ENCODE results near the gene NTNG2.

NTNG2 gene

DNA sequence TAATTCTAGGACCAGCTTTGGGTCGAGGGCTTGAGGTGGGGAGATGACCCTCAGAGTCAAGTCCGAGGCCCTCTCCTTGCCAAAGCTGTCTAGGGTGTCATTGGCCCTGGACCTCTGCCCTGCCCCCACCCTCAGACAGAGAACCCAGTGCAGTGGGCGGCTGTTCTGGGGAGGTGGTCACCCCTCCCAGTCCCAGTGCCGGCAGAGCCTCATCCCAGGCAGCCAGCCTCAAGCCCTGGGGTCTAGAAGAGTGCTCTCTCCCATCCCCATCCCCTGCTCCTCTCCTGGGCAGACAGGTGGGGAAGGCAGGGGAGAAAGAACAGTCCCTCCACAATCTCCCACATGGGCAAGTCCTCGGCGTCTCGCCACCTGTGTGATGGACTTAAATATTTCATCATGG is 7.0 kb downstream of the NTNG2 start:
- no peak overlapping the region for H2AFZ ChIP-seq (ENCODE audit: low read length)
- peaks cover 4 to 60% (median 24%) of the 10 kb centered on the region in 3 experiments for H3K27me3 ChIP-seq (ENCODE audit: control insufficient read depth in 3 of 3, insufficient read depth in 3 of 3, low read depth in 1 of 3, low read length in 3 of 3)
- no peak overlapping the region for H3K4me3 ChIP-seq (ENCODE audit: low read length in 2 of 2)
- H3K23ac ChIP-seq (ENCODE audit: low read depth, low read length, poor library complexity), result no peak overlapping the region
- H3K4ac ChIP-seq (ENCODE audit: low read length), result no peak overlapping the region
- no peak overlapping the region for H3K18ac ChIP-seq (ENCODE audit: low read length)
- peaks cover 2% of the 10 kb centered on the region for H3K79me1 ChIP-seq (ENCODE audit: low read depth, low read length)
- no peak overlapping the region for H2BK12ac ChIP-seq (ENCODE audit: low read length)
- H2BK5ac ChIP-seq (ENCODE audit: low read length), result peak overlapping the region; percentile 21
- no peak overlapping the region for H2BK15ac ChIP-seq (ENCODE audit: low read length)
- H4K8ac ChIP-seq (ENCODE audit: low read depth, low read length), result no peak overlapping the region
- no peak overlapping the region for H3K14ac ChIP-seq (ENCODE audit: low read length)
- no peaks in the 10 kb centered on the region for H3K9me3 ChIP-seq (replicated peaks in 1 of 2; ENCODE audit: control insufficient read depth in 2 of 2, insufficient read depth in 1 of 2, low read depth in 1 of 2, low read length in 2 of 2)
- no peak overlapping the region for H2BK120ac ChIP-seq (ENCODE audit: low read depth, low read length)
- no peak overlapping the region for H3K27ac ChIP-seq (replicated peaks; ENCODE audit: low read length)
- H3K4me2 ChIP-seq (ENCODE audit: insufficient read depth, low read length, poor library complexity, severe bottlenecking), result no peak overlapping the region
- DNase-seq (ENCODE audit: low spot score), result no peak
- peaks cover under 1 to 6% of the 10 kb centered on the region in 2 donors for H3K4me1 ChIP-seq (ENCODE audit: control insufficient read depth in 2 of 2, insufficient read depth in 1 of 2, low read depth in 1 of 2, low read length in 2 of 2)
- peak overlapping the region; percentile 45 for H2AK5ac ChIP-seq (ENCODE audit: low read depth, low read length)
- H3K9ac ChIP-seq (ENCODE audit: low read depth, low read length, poor library complexity), result no peak overlapping the region
- H3K36me3 ChIP-seq (replicated peaks in 1 of 2; ENCODE audit: control insufficient read depth in 2 of 2, insufficient read depth in 2 of 2, low read length in 2 of 2), result peaks cover 0 to 1% of the 10 kb centered on the region in 2 donors
- no CpG with 5 or more reads among the region's 7 CpGs for WGBS, 2 donors (ENCODE audit: extremely low coverage in 2 of 2, insufficient read length in 2 of 2, insufficient replicate concordance in 1 of 2)
- peak overlapping the region; percentile 48 for H4K91ac ChIP-seq (ENCODE audit: low read depth, low read length, poor library complexity)

DNA sequence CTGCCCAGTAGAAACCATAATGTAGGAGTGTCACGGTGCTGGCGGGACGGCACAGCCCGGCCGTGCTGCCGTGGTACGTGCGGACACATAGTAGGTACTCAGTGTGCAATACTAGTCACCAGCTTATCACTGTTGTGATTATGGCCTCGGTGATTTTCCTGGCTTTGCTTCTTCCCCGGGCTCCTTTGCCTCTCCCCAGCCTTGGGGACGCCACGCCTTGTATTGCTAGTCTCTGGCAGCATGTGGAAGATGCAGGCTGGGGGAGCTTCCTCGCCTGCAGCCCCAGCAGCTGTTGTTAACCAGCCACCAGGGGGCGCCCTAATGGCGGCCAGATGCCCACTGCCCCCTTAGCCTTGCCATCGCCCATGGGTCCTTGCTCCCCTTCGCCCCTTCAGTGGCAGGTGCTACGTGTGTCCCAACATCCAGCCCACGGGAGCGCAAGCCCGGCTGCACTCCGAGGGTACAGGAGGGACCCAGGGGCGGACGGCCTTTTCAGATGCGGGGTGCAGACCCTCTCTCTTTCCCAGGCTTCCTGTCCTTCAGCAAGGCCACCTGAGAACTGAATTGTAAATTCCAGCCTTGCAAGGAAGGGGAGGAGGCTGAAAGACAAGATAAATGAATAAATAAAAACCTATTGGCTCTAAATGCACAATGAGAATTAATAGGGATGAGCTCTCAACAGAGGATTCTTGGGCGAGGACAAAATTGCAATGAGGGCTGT is 8.0 kb downstream of the NTNG2 start:
- Histone ChIP-seq H3K9ac (ENCODE audit: low read depth, low read length, poor library complexity) (peak overlapping the region; percentile 73), H4K8ac (ENCODE audit: low read depth, low read length) (no peak overlapping the region), H3K23ac (ENCODE audit: low read depth, low read length, poor library complexity) (no peak overlapping the region), H3K27me3 (ENCODE audit: control insufficient read depth in 3 of 3, insufficient read depth in 3 of 3, low read depth in 1 of 3, low read length in 3 of 3) (peaks cover 0 to 51% (median 14%) of the 10 kb centered on the region in 3 experiments), H2BK12ac (ENCODE audit: low read length) (peak overlapping the region; percentile 14), H2AFZ (ENCODE audit: low read length) (no peak overlapping the region), H3K27ac (replicated peaks; ENCODE audit: low read length) (no peak overlapping the region), H2AK5ac (ENCODE audit: low read depth, low read length) (peak overlapping the region; percentile 66), H4K91ac (ENCODE audit: low read depth, low read length, poor library complexity) (no peak overlapping the region), H3K79me1 (ENCODE audit: low read depth, low read length) (peaks cover 3% of the 10 kb centered on the region), H2BK120ac (ENCODE audit: low read depth, low read length) (no peak overlapping the region), H3K9me3 (replicated peaks in 1 of 2; ENCODE audit: control insufficient read depth in 2 of 2, insufficient read depth in 1 of 2, low read depth in 1 of 2, low read length in 2 of 2) (no peaks in the 10 kb centered on the region), H3K18ac (ENCODE audit: low read length) (peak overlapping the region; percentile 49), H3K4ac (ENCODE audit: low read length) (no peak overlapping the region), H3K4me2 (ENCODE audit: insufficient read depth, low read length, poor library complexity, severe bottlenecking) (no peak overlapping the region), H3K4me3 (ENCODE audit: low read length in 2 of 2) (no peak overlapping the region), H3K14ac (ENCODE audit: low read length) (peak overlapping the region; percentile 71), H2BK5ac (ENCODE audit: low read length) (no peak overlapping the region), H3K36me3 (replicated peaks in 1 of 2; ENCODE audit: control insufficient read depth in 2 of 2, insufficient read depth in 2 of 2, low read length in 2 of 2) (peaks cover 0 to 2% of the 10 kb centered on the region in 2 donors), H2BK15ac (ENCODE audit: low read length) (peak overlapping the region; percentile 40), H3K4me1 (ENCODE audit: control insufficient read depth in 2 of 2, insufficient read depth in 1 of 2, low read depth in 1 of 2, low read length in 2 of 2) (peaks cover 0 to 6% of the 10 kb centered on the region in 2 donors)
- DNase-seq (ENCODE audit: low spot score), result peak; percentile 71
- WGBS, 2 donors (ENCODE audit: extremely low coverage in 2 of 2, insufficient read length in 2 of 2, insufficient replicate concordance in 1 of 2), result no CpG with 5 or more reads among the region's 26 CpGs

DNA sequence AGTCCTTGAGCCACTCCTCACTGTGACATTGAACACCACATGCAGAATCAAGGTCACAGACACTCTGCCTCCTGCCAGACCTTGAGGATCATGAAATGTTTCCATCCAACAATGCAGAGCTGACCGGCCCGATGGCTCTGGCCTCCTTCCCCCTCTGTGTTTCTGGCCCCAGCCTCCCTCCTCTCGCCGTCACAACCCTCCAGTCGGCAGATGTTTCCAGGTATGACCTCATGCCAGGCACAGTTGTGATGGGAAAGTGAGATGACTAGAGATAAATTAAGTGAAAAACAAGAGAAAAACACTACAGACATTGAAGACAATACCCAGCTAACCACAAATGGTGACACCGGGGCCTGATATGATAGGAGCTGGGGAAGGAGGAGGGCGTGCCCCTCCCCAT is 9.8 kb downstream of the NTNG2 start:
- Histone ChIP-seq H3K79me1 (ENCODE audit: low read depth, low read length) (peaks cover 3% of the 10 kb centered on the region), H3K36me3 (replicated peaks in 1 of 2; ENCODE audit: control insufficient read depth in 2 of 2, insufficient read depth in 2 of 2, low read length in 2 of 2) (peaks cover 0 to 2% of the 10 kb centered on the region in 2 donors), H3K23ac (ENCODE audit: low read depth, low read length, poor library complexity) (no peak overlapping the region), H3K27me3 (ENCODE audit: control insufficient read depth in 3 of 3, insufficient read depth in 3 of 3, low read depth in 1 of 3, low read length in 3 of 3) (peaks cover 0 to 32% (median 0%) of the 10 kb centered on the region in 3 experiments), H3K4me3 (ENCODE audit: low read length in 2 of 2) (no peak overlapping the region), H2BK15ac (ENCODE audit: low read length) (no peak overlapping the region), H3K18ac (ENCODE audit: low read length) (no peak overlapping the region), H2BK5ac (ENCODE audit: low read length) (no peak overlapping the region), H2AK5ac (ENCODE audit: low read depth, low read length) (no peak overlapping the region), H3K4ac (ENCODE audit: low read length) (no peak overlapping the region), H2AFZ (ENCODE audit: low read length) (no peak overlapping the region), H3K4me1 (ENCODE audit: control insufficient read depth in 2 of 2, insufficient read depth in 1 of 2, low read depth in 1 of 2, low read length in 2 of 2) (peaks cover 0 to 6% of the 10 kb centered on the region in 2 donors), H3K4me2 (ENCODE audit: insufficient read depth, low read length, poor library complexity, severe bottlenecking) (no peak overlapping the region), H3K27ac (replicated peaks; ENCODE audit: low read length) (no peak overlapping the region), H3K9ac (ENCODE audit: low read depth, low read length, poor library complexity) (no peak overlapping the region), H2BK12ac (ENCODE audit: low read length) (no peak overlapping the region), H2BK120ac (ENCODE audit: low read depth, low read length) (no peak overlapping the region), H3K14ac (ENCODE audit: low read length) (no peak overlapping the region), H3K9me3 (replicated peaks in 1 of 2; ENCODE audit: control insufficient read depth in 2 of 2, insufficient read depth in 1 of 2, low read depth in 1 of 2, low read length in 2 of 2) (no peaks in the 10 kb centered on the region), H4K8ac (ENCODE audit: low read depth, low read length) (no peak overlapping the region), H4K91ac (ENCODE audit: low read depth, low read length, poor library complexity) (no peak overlapping the region)
- no peak for DNase-seq (ENCODE audit: low spot score)
- WGBS, 2 donors (ENCODE audit: extremely low coverage in 2 of 2, insufficient read length in 2 of 2, insufficient replicate concordance in 1 of 2), result no CpG with 5 or more reads among the region's 7 CpGs

DNA sequence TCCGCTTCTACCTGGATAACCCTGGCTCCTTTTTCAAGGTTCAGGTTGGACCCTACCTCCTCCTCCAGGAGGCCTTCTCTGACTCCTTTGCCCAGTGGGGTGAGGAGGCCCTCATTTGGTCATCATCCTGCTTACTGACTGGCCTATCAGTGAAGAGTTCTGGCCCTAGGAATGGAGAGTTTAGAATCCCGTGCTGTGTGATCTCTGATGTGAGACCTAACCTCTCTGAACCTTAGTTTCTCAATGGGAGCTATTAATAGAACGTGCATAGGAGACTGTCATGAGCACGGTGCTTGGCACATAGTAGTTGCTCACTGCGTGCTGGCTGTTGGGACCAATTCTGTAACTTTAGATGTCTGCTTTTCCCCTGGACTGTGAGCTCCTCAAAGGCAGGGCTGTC is 10.3 kb downstream of the NTNG2 start:
- Histone ChIP-seq H3K4me2 (ENCODE audit: insufficient read depth, low read length, poor library complexity, severe bottlenecking) (no peak overlapping the region), H3K36me3 (replicated peaks in 1 of 2; ENCODE audit: control insufficient read depth in 2 of 2, insufficient read depth in 2 of 2, low read length in 2 of 2) (peaks cover 0 to 2% of the 10 kb centered on the region in 2 donors), H3K9ac (ENCODE audit: low read depth, low read length, poor library complexity) (no peak overlapping the region), H2BK12ac (ENCODE audit: low read length) (no peak overlapping the region), H3K18ac (ENCODE audit: low read length) (no peak overlapping the region), H3K4me3 (ENCODE audit: low read length in 2 of 2) (no peak overlapping the region), H3K4me1 (ENCODE audit: control insufficient read depth in 2 of 2, insufficient read depth in 1 of 2, low read depth in 1 of 2, low read length in 2 of 2) (peaks cover 0 to 6% of the 10 kb centered on the region in 2 donors), H2AFZ (ENCODE audit: low read length) (no peak overlapping the region), H3K27me3 (ENCODE audit: control insufficient read depth in 3 of 3, insufficient read depth in 3 of 3, low read depth in 1 of 3, low read length in 3 of 3) (peaks cover 0 to 27% (median 0%) of the 10 kb centered on the region in 3 experiments), H3K4ac (ENCODE audit: low read length) (no peak overlapping the region), H2AK5ac (ENCODE audit: low read depth, low read length) (no peak overlapping the region), H3K23ac (ENCODE audit: low read depth, low read length, poor library complexity) (no peak overlapping the region), H2BK5ac (ENCODE audit: low read length) (no peak overlapping the region), H4K8ac (ENCODE audit: low read depth, low read length) (no peak overlapping the region), H3K79me1 (ENCODE audit: low read depth, low read length) (peaks cover 3% of the 10 kb centered on the region), H3K27ac (replicated peaks; ENCODE audit: low read length) (no peak overlapping the region), H4K91ac (ENCODE audit: low read depth, low read length, poor library complexity) (no peak overlapping the region), H3K9me3 (replicated peaks in 1 of 2; ENCODE audit: control insufficient read depth in 2 of 2, insufficient read depth in 1 of 2, low read depth in 1 of 2, low read length in 2 of 2) (no peaks in the 10 kb centered on the region), H2BK15ac (ENCODE audit: low read length) (no peak overlapping the region), H2BK120ac (ENCODE audit: low read depth, low read length) (no peak overlapping the region), H3K14ac (ENCODE audit: low read length) (no peak overlapping the region)
- no CpG with 5 or more reads among the region's 5 CpGs for WGBS, 2 donors (ENCODE audit: extremely low coverage in 2 of 2, insufficient read length in 2 of 2, insufficient replicate concordance in 1 of 2)
- no peak for DNase-seq (ENCODE audit: low spot score)
